NT2/D1 (cell line): ENCODE measurements around the gene CTSF.

Source experiments
- SUZ12 ChIP-seq: IDR thresholded peaks from 2 replicates; pipeline ENCODE4 v1.6.1; 2011; ENCODE audit not compliant: insufficient read length, insufficient read depth; ENCODE audit errors: extremely low read depth
- YY1 ChIP-seq: IDR thresholded peaks from 2 replicates; pipeline ENCODE4 v1.6.1; 2011; ENCODE audit not compliant: insufficient read length, insufficient read depth
- ZNF274 ChIP-seq: IDR thresholded peaks from 2 replicates; pipeline ENCODE4 v1.6.1; 2011; ENCODE audit warnings: mild to moderate bottlenecking, low read depth, low read length

DNA sequence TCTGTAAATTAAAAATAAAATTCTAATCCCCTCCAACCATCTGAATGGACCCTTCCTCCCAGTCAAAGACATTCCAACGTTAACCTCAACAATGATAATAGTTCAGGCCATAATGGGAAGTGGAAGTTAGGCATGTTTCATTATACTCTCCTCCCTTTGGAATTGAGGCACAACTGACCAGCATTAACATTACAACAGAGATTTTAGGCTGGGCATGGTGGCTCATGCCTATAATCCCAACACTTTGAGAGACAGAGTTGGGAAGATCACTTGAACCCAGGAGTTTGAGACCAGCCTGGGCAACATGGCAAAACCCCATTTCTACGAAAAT, 2.4 kb upstream of the CTSF start:
- TF ChIP-seq SUZ12: no peak
- TF ChIP-seq ZNF274: no peak
- TF ChIP-seq YY1: no peak
